ENCODE results near the gene GPR62.

Gene GPR62

DNA sequence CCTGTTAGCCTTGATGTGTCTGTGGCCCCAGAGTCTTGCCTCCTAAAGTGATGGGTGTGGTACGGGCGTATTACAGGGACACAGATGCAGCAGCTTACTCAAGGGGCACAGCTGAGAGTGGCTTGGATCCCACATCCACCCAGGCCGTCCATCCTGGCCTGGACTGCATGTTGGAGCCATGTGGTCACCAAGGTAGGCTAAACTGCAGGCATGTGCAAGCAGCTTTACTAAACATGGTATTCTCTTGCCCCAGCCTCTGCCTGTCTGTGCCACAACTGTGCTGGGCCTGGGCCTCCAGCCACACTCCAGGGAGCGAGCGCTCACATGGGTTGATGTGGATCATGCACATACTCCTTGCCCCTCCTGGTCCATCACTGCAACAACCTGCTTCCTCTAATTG, 6.1 kb upstream of the GPR62 start:
- TF ChIP-seq, protein P1, sequence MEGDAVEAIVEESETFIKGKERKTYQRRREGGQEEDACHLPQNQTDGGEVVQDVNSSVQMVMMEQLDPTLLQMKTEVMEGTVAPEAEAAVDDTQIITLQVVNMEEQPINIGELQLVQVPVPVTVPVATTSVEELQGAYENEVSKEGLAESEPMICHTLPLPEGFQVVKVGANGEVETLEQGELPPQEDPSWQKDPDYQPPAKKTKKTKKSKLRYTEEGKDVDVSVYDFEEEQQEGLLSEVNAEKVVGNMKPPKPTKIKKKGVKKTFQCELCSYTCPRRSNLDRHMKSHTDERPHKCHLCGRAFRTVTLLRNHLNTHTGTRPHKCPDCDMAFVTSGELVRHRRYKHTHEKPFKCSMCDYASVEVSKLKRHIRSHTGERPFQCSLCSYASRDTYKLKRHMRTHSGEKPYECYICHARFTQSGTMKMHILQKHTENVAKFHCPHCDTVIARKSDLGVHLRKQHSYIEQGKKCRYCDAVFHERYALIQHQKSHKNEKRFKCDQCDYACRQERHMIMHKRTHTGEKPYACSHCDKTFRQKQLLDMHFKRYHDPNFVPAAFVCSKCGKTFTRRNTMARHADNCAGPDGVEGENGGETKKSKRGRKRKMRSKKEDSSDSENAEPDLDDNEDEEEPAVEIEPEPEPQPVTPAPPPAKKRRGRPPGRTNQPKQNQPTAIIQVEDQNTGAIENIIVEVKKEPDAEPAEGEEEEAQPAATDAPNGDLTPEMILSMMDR (conservative IDR thresholded peaks at IDR 0.05; ENCODE audit: low read length) = no peak

DNA sequence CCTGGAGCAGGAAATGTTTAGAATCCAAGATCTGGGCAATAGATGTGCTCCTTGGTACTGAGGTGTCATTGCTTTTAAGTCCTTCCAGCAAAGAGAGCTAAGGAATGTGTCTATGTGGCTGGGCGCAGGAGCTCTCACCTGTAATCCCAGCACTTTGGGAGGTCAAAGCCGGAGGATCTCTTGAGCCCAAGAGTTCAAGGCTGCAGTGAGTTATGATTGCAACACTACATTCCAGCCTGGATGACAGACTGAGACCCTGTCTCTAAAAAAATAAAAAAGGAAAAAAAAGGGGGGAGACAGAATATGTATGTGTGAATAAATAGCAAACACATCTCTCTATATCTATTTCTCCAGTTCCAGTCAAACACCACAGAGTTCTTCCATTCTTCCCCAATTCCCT, 4.3 kb upstream of the GPR62 start:
- TF ChIP-seq, protein P1 (conservative IDR thresholded peaks at IDR 0.05; ENCODE audit: low read length) = no peak
- no peak for DNase-seq (ENCODE audit: low read depth)
- no peak overlapping the region for H3K4me3 ChIP-seq (ENCODE audit: low read length)

More for the DNA sequence above, 6.1 kb upstream of the GPR62 start:
- H3K4me3 ChIP-seq (ENCODE audit: low read length) = no peak overlapping the region
- DNase-seq (ENCODE audit: low read depth) = no peak

DNA sequence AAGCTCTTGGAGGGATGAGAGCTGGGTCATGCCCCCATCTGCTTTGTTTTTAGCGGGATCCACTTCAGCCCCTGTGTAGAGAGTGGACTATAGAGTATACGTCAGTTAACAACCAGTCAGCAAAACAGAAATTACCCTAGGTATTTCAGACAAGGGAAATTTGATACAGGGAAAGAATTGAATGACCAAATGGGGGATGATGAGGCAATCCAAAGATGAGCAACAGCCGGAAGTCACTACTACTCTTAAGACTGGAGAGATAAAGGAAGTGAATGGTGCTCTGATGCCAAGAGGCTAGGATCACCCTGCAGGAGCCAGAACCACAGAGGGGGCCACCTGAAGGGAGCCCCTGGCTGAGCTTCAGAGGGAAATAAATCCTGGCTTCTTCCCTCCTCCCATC, 1.7 kb upstream of the GPR62 start:
- TF ChIP-seq, protein P1 (conservative IDR thresholded peaks at IDR 0.05; ENCODE audit: low read length) = no peak
- DNase-seq (ENCODE audit: low read depth) = peak; percentile 53
- no peak overlapping the region for H3K4me3 ChIP-seq (ENCODE audit: low read length)

DNA sequence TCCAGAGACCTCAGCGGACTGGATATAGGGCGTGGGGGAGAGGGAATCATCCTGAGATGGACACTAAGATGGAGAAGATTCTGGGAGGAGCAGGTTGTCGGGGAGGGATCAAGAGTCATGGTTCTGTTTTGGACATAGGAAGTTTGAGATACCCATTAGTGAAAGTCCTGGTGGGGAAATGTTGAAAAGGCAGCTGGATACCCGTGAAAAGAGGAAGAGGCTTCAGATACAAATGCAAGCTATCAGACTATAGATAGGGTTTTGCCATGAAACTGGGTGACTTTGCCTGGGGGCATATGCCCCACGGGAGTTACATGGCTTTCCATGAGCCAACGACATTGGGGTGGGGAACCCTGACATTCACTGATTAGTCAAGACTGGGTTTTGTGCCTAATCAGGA, 1.1 kb upstream of the GPR62 start:
- H3K4me3 ChIP-seq (ENCODE audit: low read length) = no peak overlapping the region
- TF ChIP-seq, protein P1 (conservative IDR thresholded peaks at IDR 0.05; ENCODE audit: low read length) = no peak
- DNase-seq (ENCODE audit: low read depth) = no peak

DNA sequence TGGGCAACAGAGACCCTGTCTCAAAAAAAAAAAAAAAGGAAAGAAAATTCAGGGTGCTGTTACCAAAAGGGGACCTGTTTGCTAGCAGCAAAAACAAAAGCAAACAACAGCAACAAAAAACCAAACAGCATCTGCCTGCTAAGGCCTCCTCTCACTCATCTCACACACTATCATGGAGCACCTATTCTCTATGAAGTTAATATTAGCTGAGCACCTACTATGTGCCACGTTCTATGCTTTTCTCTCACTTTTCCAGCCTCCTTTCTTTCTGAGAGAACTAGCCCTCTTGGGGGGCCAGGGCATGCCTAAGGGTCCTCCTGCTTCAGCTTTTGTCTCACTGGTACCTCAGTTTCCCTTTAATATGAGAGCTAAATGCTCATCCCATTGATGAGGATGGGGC, 468 bp upstream of the GPR62 start:
- no peak overlapping the region for H3K4me3 ChIP-seq (ENCODE audit: low read length)
- DNase-seq (ENCODE audit: low read depth) = no peak
- TF ChIP-seq, protein P1 (conservative IDR thresholded peaks at IDR 0.05; ENCODE audit: low read length) = no peak

- DNase-seq (ENCODE audit: low read depth) = no peak
- TF ChIP-seq, protein P1 (conservative IDR thresholded peaks at IDR 0.05; ENCODE audit: low read length) = peak; percentile 36
- no peak overlapping the region for H3K4me3 ChIP-seq (ENCODE audit: low read length)
Measured at GRCh38 chr3:51955893-51956770, 951 bp downstream of the GPR62 start.
